H1 (cell line): ENCODE results near the gene CLDN6. TPM values are rescaled to one million over a fixed set of nuclear protein-coding genes. Genes with fewer than 3 reads are reported as not detected.

Experiments
- CTCF ChIA-PET: fragments of 300-600 bp; sonication (Branson Sonifier 250); formaldehyde crosslinking; loops from one replicate; lab custom pipeline; 2021; ENCODE audit not compliant: partially characterized antibody; lab: Charles Lee
- POLR2A ChIA-PET: fragments of 300-600 bp; sonication (Branson Sonifier 250); formaldehyde crosslinking; loops from one replicate; lab custom pipeline; 2021; ENCODE audit warnings: inconsistent platforms; ENCODE audit not compliant: partially characterized antibody; lab: Charles Lee
- DNase-seq, 2 experiments: peaks; one replicate each; pipeline versions ENCODE4 v3.0.0 to v3.0.0-alpha.2; 2010 to 2022; ENCODE audit warnings: low spot score in 2 of 2, low read depth in 1 of 2, mixed read lengths in 1 of 2
- FAIRE-seq: peaks from 2 replicates; lab custom pipeline; 2011; peaks lifted over from hg19 to GRCh38; lab: Jason Lieb, UNC
- H2AFZ ChIP-seq: 2 replicates; pipeline ENCODE4 v1.8.1; 2012; ENCODE audit warnings: low read length, inconsistent platforms
- H2AK5ac ChIP-seq: 2 replicates; pipeline ENCODE4 v1.6.1; 2013; ENCODE audit warnings: low read depth, low read length
- H2BK120ac ChIP-seq: replicated peaks from 2 replicates; pipeline ENCODE3; 2013; ENCODE audit warnings: low read depth, low read length, inconsistent platforms
- H2BK12ac ChIP-seq: 2 replicates; pipeline ENCODE4 v1.6.1; 2013; ENCODE audit warnings: low read depth, low read length
- H2BK15ac ChIP-seq: 2 replicates; pipeline ENCODE4 v1.6.1; 2013; ENCODE audit warnings: low read length
- H2BK20ac ChIP-seq: 2 replicates; pipeline ENCODE4 v1.6.1; 2013; ENCODE audit warnings: low read length
- H2BK5ac ChIP-seq: 2 replicates; pipeline ENCODE4 v1.6.1; 2013; ENCODE audit warnings: low read depth, low read length
- H3K14ac ChIP-seq: 2 replicates; pipeline ENCODE4 v1.6.1; 2013; ENCODE audit warnings: inconsistent platforms; ENCODE audit not compliant: insufficient read length
- H3K18ac ChIP-seq: 2 replicates; pipeline ENCODE4 v1.6.1; 2013; ENCODE audit warnings: low read length; ENCODE audit errors: extremely low read depth
- H3K23ac ChIP-seq: 2 replicates; pipeline ENCODE4 v1.6.1; 2013; ENCODE audit warnings: inconsistent platforms; ENCODE audit not compliant: insufficient read length
- H3K23me2 ChIP-seq: 2 replicates; pipeline ENCODE4 v1.6.1; 2013; ENCODE audit warnings: low read depth, low read length
- H3K27ac ChIP-seq: 2 replicates; pipeline ENCODE4 v1.6.1; 2011; ENCODE audit warnings: low read depth, low read length, inconsistent platforms
- H3K27me3 ChIP-seq, 4 experiments: replicated peaks in 1 of 4; 1 replicate in 1 of 4; 2 replicates in 3 of 4; pipeline versions ENCODE4 v1.6.1 to v1.8.1; 2011 to 2013; ENCODE audit warnings: low read length in 3 of 4, mild to moderate bottlenecking in 3 of 4, inconsistent platforms in 2 of 4, mixed read lengths in 2 of 4, moderate library complexity in 1 of 4; ENCODE audit not compliant: control insufficient read depth in 3 of 4, insufficient read depth in 3 of 4; ENCODE audit errors: extremely low read depth in 1 of 4
- H3K36me3 ChIP-seq, 4 experiments: 2 replicates each; pipeline versions ENCODE4 v1.6.1 to v1.8.1; 2011 to 2013; ENCODE audit warnings: mild to moderate bottlenecking in 4 of 4, low read length in 3 of 4, moderate library complexity in 2 of 4, control low read depth in 1 of 4, inconsistent platforms in 1 of 4; ENCODE audit not compliant: insufficient read depth in 4 of 4, control insufficient read depth in 2 of 4
- H3K4ac ChIP-seq: replicated peaks from 2 replicates; pipeline ENCODE3; 2013; ENCODE audit warnings: low read length, low read depth, mixed read lengths, inconsistent platforms; ENCODE audit not compliant: insufficient read length
- H3K4me1 ChIP-seq, 4 experiments: replicated peaks in 1 of 4; 1 replicate in 1 of 4; 2 replicates in 3 of 4; pipeline versions ENCODE4 v1.6.1 to v1.8.1; 2011 to 2013; ENCODE audit warnings: low read length in 3 of 4, inconsistent platforms in 2 of 4, mixed read lengths in 1 of 4; ENCODE audit not compliant: insufficient read depth in 4 of 4, control insufficient read depth in 3 of 4
- H3K4me2 ChIP-seq, 2 experiments: 2 replicates each; pipeline versions ENCODE4 v1.6.1 to v1.8.1; 2011 to 2013; ENCODE audit warnings: low read depth in 2 of 2, low read length in 2 of 2, control low read depth in 1 of 2, inconsistent platforms in 1 of 2, mild to moderate bottlenecking in 1 of 2; ENCODE audit not compliant: insufficient read depth in 1 of 2
- H3K4me3 ChIP-seq, 4 experiments: fragments of 200-600, 300-600 bp in 1 of 4; sonication (generic), shearing (Covaris generic), sonication (Bioruptor Twin) in 1 of 4; 2 replicates each; pipeline versions ENCODE4 v1.5.1 to v1.8.1; 2011 to 2016; ENCODE audit warnings: low read length in 4 of 4, low read depth in 3 of 4, control low read depth in 2 of 4, inconsistent platforms in 2 of 4, mild to moderate bottlenecking in 2 of 4, mixed read lengths in 1 of 4, moderate library complexity in 1 of 4; ENCODE audit not compliant: insufficient read depth in 2 of 4; ENCODE audit errors: extremely low read depth in 1 of 4
- H3K56ac ChIP-seq: replicated peaks from 2 replicates; pipeline ENCODE3; 2013; ENCODE audit warnings: low read depth, mild to moderate bottlenecking, mixed read lengths, low read length, inconsistent platforms; ENCODE audit not compliant: insufficient read length
- H3K79me1 ChIP-seq: 2 replicates; pipeline ENCODE4 v1.6.1; 2013; ENCODE audit warnings: low read depth, low read length, control low read depth
- H3K79me2 ChIP-seq, 2 experiments: 2 replicates each; pipeline versions ENCODE4 v1.6.1 to v1.8.1; 2012 to 2013; ENCODE audit warnings: low read length in 2 of 2, mild to moderate bottlenecking in 2 of 2, inconsistent platforms in 1 of 2; ENCODE audit not compliant: insufficient read depth in 2 of 2, control insufficient read depth in 1 of 2
- H3K9ac ChIP-seq, 4 experiments: replicated peaks in 1 of 4; 1 replicate in 1 of 4; 2 replicates in 3 of 4; pipeline versions ENCODE4 v1.6.1 to v1.8.1; 2011 to 2013; ENCODE audit warnings: low read depth in 3 of 4, low read length in 3 of 4, control low read depth in 2 of 4, mild to moderate bottlenecking in 2 of 4, moderate library complexity in 2 of 4, inconsistent platforms in 1 of 4; ENCODE audit errors: extremely low read depth in 1 of 4
- H3K9me3 ChIP-seq, 2 experiments: 2 replicates each; pipeline versions ENCODE4 v1.6.1 to v1.8.1; 2012 to 2013; ENCODE audit warnings: mild to moderate bottlenecking in 2 of 2, moderate library complexity in 2 of 2, control low read depth in 1 of 2, inconsistent platforms in 1 of 2, low read depth in 1 of 2, low read length in 1 of 2, mixed read lengths in 1 of 2; ENCODE audit not compliant: insufficient read depth in 2 of 2
- H4K20me1 ChIP-seq, 2 experiments: replicated peaks in 1 of 2; 2 replicates each; pipeline versions ENCODE3 to v1.8.1; 2011 to 2013; ENCODE audit warnings: inconsistent platforms in 2 of 2, low read length in 2 of 2, mild to moderate bottlenecking in 1 of 2; ENCODE audit not compliant: insufficient read depth in 2 of 2, control insufficient read depth in 1 of 2
- H4K5ac ChIP-seq: 2 replicates; pipeline ENCODE4 v1.6.1; 2013; ENCODE audit warnings: low read length, low read depth, mixed read lengths, inconsistent platforms; ENCODE audit not compliant: insufficient read length
- H4K8ac ChIP-seq: 2 replicates; pipeline ENCODE4 v1.8.0; 2013; ENCODE audit warnings: mild to moderate bottlenecking, moderate library complexity, low read length, inconsistent platforms; ENCODE audit not compliant: insufficient read depth; ENCODE audit errors: extremely low read depth
- H4K91ac ChIP-seq: replicated peaks from 2 replicates; pipeline ENCODE3; 2013; ENCODE audit warnings: low read length, mixed read lengths, inconsistent platforms; ENCODE audit not compliant: insufficient read length
- BACH1 ChIP-seq: IDR thresholded peaks from 2 replicates; pipeline ENCODE4 v1.6.1; 2012; ENCODE audit warnings: low read length, improper control_type of control experiment
- CHD2 ChIP-seq: IDR thresholded peaks from 2 replicates; pipeline ENCODE4 v1.6.1; 2012; ENCODE audit warnings: low read length, improper control_type of control experiment
- EGR1 ChIP-seq: IDR thresholded peaks from 2 replicates; pipeline ENCODE4 v1.6.1; 2011; ENCODE audit warnings: low read depth, low read length, borderline replicate concordance
- HDAC6 ChIP-seq: IDR thresholded peaks from one replicate; pipeline ENCODE4 v1.7.1; 2012; ENCODE audit warnings: low read depth, mild to moderate bottlenecking, inconsistent platforms, low read length, moderate library complexity
- NRF1 ChIP-seq: IDR thresholded peaks from 2 replicates; pipeline ENCODE4 v1.6.1; 2011; ENCODE audit warnings: mild to moderate bottlenecking, low read depth, low read length, improper control_type of control experiment
- PHF8 ChIP-seq: fragments of 200-600 bp; sonication (generic); conservative IDR thresholded peaks from 2 replicates; pipeline ENCODE4 v1.7.1; 2012; ENCODE audit warnings: low read depth, mild to moderate bottlenecking, inconsistent platforms, low read length, moderate library complexity
- TAF7 ChIP-seq: optimal IDR thresholded peaks from 2 replicates; pipeline ENCODE3; 2011; ENCODE audit warnings: low read depth, mild to moderate bottlenecking, inconsistent platforms, low read length, moderate library complexity, borderline replicate concordance
- WGBS, 2 experiments: shearing (Covaris generic) in 1 of 2; methylation state at CpG; one replicate each; pipeline versions ENCODE4 v1.1.6 to v1.1.7; 2013 to 2015; ENCODE audit warnings: low lambda C conversion rate in 2 of 2, mixed read lengths in 2 of 2, inconsistent platforms in 1 of 2, low coverage in 1 of 2, missing lambda C conversion rate in 1 of 2; ENCODE audit not compliant: insufficient replicate concordance in 2 of 2, insufficient coverage in 1 of 2, insufficient read length in 1 of 2; ENCODE audit errors: extremely low coverage in 1 of 2, missing lambda C conversion rate in 1 of 2; 5-methylcytosine and 5-hydroxymethylcytosine counted together
- polyA plus RNA-seq, 7 experiments: library from polyadenylated mRNA; depleted of rRNA in 3 of 7; stranded (reverse) in 5 of 7; unstranded in 2 of 7; fragments of >200 nt in 5 of 7; fragments of 200-250 nt in 2 of 7; gene quantifications; 1 replicate in 5 of 7; 2 replicates in 1 of 7; 4 replicates in 1 of 7; pipeline versions ENCODE4 v1.2.1 to v1.2.3, GENCODE V29; 2011 to 2013; ENCODE audit warnings: missing spikeins in 2 of 7, mixed read lengths in 2 of 7
- total RNA-seq: library from RNA; stranded (reverse); fragmentation: NEBNext Ultra II Directional; extraction: Animal tissue kit (Norgen Biotek cat#: 25700); gene quantifications from 2 replicates; pipeline ENCODE4 v1.2.1, GENCODE V29; 2021

CLDN6 gene
- total and polyA plus RNA-seq, 2 of the 8 experiments (the other 6 are each of a cell fraction or from before 2014, with no cell fraction given): 747 to 1,115 TPM

- peak overlapping the region; percentile 66; the same call in 1 of the 2 replicates for H2BK5ac ChIP-seq
- H3K27ac ChIP-seq: no peak overlapping the region; the same call in 1 of the 2 replicates
- no peak overlapping the region for H4K5ac ChIP-seq
- H3K9me3 ChIP-seq: no peaks in the 10 kb centered on the region
- no peak overlapping the region for H3K56ac ChIP-seq
- POLR2A ChIA-PET: interaction anchor here (1.0 to 15.2 kb wide), 9 partner anchors 9 to 102 kb away, joined by 3 to 200 read pairs (median 6); partner anchors contain the start of genes CLDN6, CLDN9, HCFC1R1 and KREMEN2
- H3K23me2 ChIP-seq: no peaks in the 10 kb centered on the region; the same call in 1 of the 2 replicates
- H3K4me3 ChIP-seq: no peak overlapping the region
- no peak overlapping the region for H3K14ac ChIP-seq
- no peak overlapping the region for H2AFZ ChIP-seq
- H3K36me3 ChIP-seq: no peaks in the 10 kb centered on the region
- 0 out of 2 replicates have a peak overlapping the region, but pooled peaks have one; percentile 46 for H2BK15ac ChIP-seq
- TF ChIP-seq PHF8 (no peak), CHD2 (no peak), EGR1 (no peak), HDAC6 (no peak), TAF7 (no peak), NRF1 (no peak), BACH1 (no peak)
- H2BK12ac ChIP-seq: peak overlapping the region; percentile 27; the same call in 1 of the 2 replicates
- H3K79me2 ChIP-seq: no peaks in the 10 kb centered on the region
- no peak for DNase-seq
- no peaks in the 10 kb centered on the region for H3K79me1 ChIP-seq
- H4K91ac ChIP-seq: no peak overlapping the region
- H2AK5ac ChIP-seq: peak overlapping the region; percentile 39; the same call in 1 of the 2 replicates
- peaks cover 0 to 2% of the 10 kb centered on the region in 2 experiments for H4K20me1 ChIP-seq
- no peaks in the 10 kb centered on the region for H3K27me3 ChIP-seq
- no peak overlapping the region for H2BK120ac ChIP-seq
- no peak overlapping the region for H3K23ac ChIP-seq
- no peak for FAIRE-seq
- peaks cover 0 to 27% (median 7%) of the 10 kb centered on the region in 4 experiments; a peak in 6 of 7 replicates for H3K4me1 ChIP-seq
- H3K4me2 ChIP-seq: no peak overlapping the region
- peak overlapping the region; percentile 91 for H3K4ac ChIP-seq
- no peak overlapping the region for H3K9ac ChIP-seq
- peak overlapping the region; percentile 80; the same call in 1 of the 2 replicates for H2BK20ac ChIP-seq
- H4K8ac ChIP-seq: peak overlapping the region; percentile 71
- H3K18ac ChIP-seq: peak overlapping the region; percentile 32; the same call in 1 of the 2 replicates
- CTCF ChIA-PET: interaction anchor here (1.0 to 17.3 kb wide), 8 partner anchors 9 to 66 kb away, joined by 3 to 639 read pairs (median 4); partner anchors contain the start of genes BICDL2, CLDN6, HCFC1R1 and THOC6
- 90% methylated on average over 8 of the region's 13 CpGs; no CpG with 5 or more reads in 1 of the 2 experiments for WGBS, 2 experiments
Measured at GRCh38 chr16:2996298-2996697, 21.7 kb downstream of the CLDN6 start.
